ES-I3 (cell line): ENCODE results near the gene FRS2.

Experiments
- H3K36me3 ChIP-seq: 2 replicates; pipeline ENCODE4 v1.6.1; 2013; ENCODE audit warnings: mild to moderate bottlenecking, low read length, control low read depth, moderate library complexity; ENCODE audit not compliant: insufficient read depth
- H3K4me1 ChIP-seq: 2 replicates; pipeline ENCODE4 v1.6.1; 2013; ENCODE audit warnings: mild to moderate bottlenecking, control low read depth, low read length; ENCODE audit not compliant: insufficient read depth
- H3K9ac ChIP-seq: 2 replicates; pipeline ENCODE4 v1.6.1; 2013; ENCODE audit warnings: low read depth, mild to moderate bottlenecking, low read length, moderate library complexity
- H3K9me3 ChIP-seq: 2 replicates; pipeline ENCODE4 v1.6.1; 2013; ENCODE audit warnings: mild to moderate bottlenecking, low read length, moderate library complexity; ENCODE audit not compliant: control insufficient read depth, insufficient read depth

FRS2 gene

GRCh38 chr12:69610126-69610525, 139.9 kb downstream of the FRS2 start:
- H3K9ac ChIP-seq, result no peak overlapping the region

GRCh38 chr12:69610729-69611128, 140.5 kb downstream of the FRS2 start, which contains the start of gene LRRC10:
Gene LRRC10 (minus strand): TSS chr12:69610907. CDS start chr12:69610838, 69 bp downstream.
- Histone ChIP-seq H3K9ac (no peak within 1 kb of the TSS), H3K36me3 (no peaks in the 10 kb centered on the region), H3K9me3 (no peaks in the 10 kb centered on the region), H3K4me1 (no peaks in the 10 kb centered on the region)

More at GRCh38 chr12:69610126-69610525, 139.9 kb downstream of the FRS2 start:
- Histone ChIP-seq H3K9me3 (no peaks in the 10 kb centered on the region), H3K36me3 (no peaks in the 10 kb centered on the region), H3K4me1 (no peaks in the 10 kb centered on the region)

GRCh38 chr12:69613351-69613750, 143.2 kb downstream of the FRS2 start:
- Histone ChIP-seq H3K9me3 (no peaks in the 10 kb centered on the region), H3K4me1 (no peaks in the 10 kb centered on the region), H3K9ac (no peak overlapping the region), H3K36me3 (no peaks in the 10 kb centered on the region)

- H3K9ac ChIP-seq, result no peak overlapping the region
- no peaks in the 10 kb centered on the region for H3K9me3 ChIP-seq
- no peaks in the 10 kb centered on the region for H3K4me1 ChIP-seq
- no peaks in the 10 kb centered on the region for H3K36me3 ChIP-seq
Observed at GRCh38 chr12:69616025-69616424, 145.8 kb downstream of the FRS2 start.

- H3K36me3 ChIP-seq, result no peaks in the 10 kb centered on the region
- no peak overlapping the region for H3K9ac ChIP-seq
- H3K9me3 ChIP-seq, result no peaks in the 10 kb centered on the region
- H3K4me1 ChIP-seq, result no peaks in the 10 kb centered on the region
Observed at GRCh38 chr12:69619050-69619449, 148.9 kb downstream of the FRS2 start.

GRCh38 chr12:69620077-69620476, 149.9 kb downstream of the FRS2 start:
- no peaks in the 10 kb centered on the region for H3K36me3 ChIP-seq
- H3K4me1 ChIP-seq, result no peaks in the 10 kb centered on the region

GRCh38 chr12:69620921-69621320, 150.7 kb downstream of the FRS2 start:
- no peaks in the 10 kb centered on the region for H3K4me1 ChIP-seq
- no peaks in the 10 kb centered on the region for H3K36me3 ChIP-seq
- H3K9ac ChIP-seq, result no peak overlapping the region
- H3K9me3 ChIP-seq, result no peaks in the 10 kb centered on the region

More at GRCh38 chr12:69620077-69620476, 149.9 kb downstream of the FRS2 start:
- H3K9me3 ChIP-seq, result no peaks in the 10 kb centered on the region
- no peak overlapping the region for H3K9ac ChIP-seq

- H3K9ac ChIP-seq, result no peak overlapping the region
- H3K4me1 ChIP-seq, result no peaks in the 10 kb centered on the region
- no peaks in the 10 kb centered on the region for H3K9me3 ChIP-seq
- no peaks in the 10 kb centered on the region for H3K36me3 ChIP-seq
Observed at GRCh38 chr12:69621551-69621950, 151.4 kb downstream of the FRS2 start.

GRCh38 chr12:69623970-69624369, 153.8 kb downstream of the FRS2 start:
- Histone ChIP-seq H3K36me3 (no peaks in the 10 kb centered on the region), H3K4me1 (no peaks in the 10 kb centered on the region), H3K9ac (no peak overlapping the region), H3K9me3 (no peaks in the 10 kb centered on the region)

- H3K9me3 ChIP-seq, result no peaks in the 10 kb centered on the region
- H3K9ac ChIP-seq, result no peak overlapping the region
- H3K4me1 ChIP-seq, result no peaks in the 10 kb centered on the region
- H3K36me3 ChIP-seq, result no peaks in the 10 kb centered on the region
Observed at GRCh38 chr12:69627501-69627900, 157.3 kb downstream of the FRS2 start.
